ENCODE data around the gene ZNF423.

The ZNF423 gene

GRCh38 chr16:49661465-49662187, 194.3 kb downstream of the ZNF423 start:
- Histone ChIP-seq H3K9me3 (ENCODE audit: insufficient read depth, low read depth, low read length) (no peaks in the 10 kb centered on the region), H3K27ac (ENCODE audit: low read depth, low read length) (no peak overlapping the region), H3K9ac (ENCODE audit: low read depth, low read length) (no peak overlapping the region), H3K4me3 (ENCODE audit: low read length) (no peak overlapping the region), H3K4me1 (ENCODE audit: insufficient read depth, low read length) (peaks cover 19% of the 10 kb centered on the region), H3K36me3 (ENCODE audit: insufficient read depth, low read length) (no peaks in the 10 kb centered on the region), H3K27me3 (ENCODE audit: insufficient read depth, low read length) (no peaks in the 10 kb centered on the region)
- whole genome bisulfite sequencing, result 92% methylated on average over 16 of the region's 16 CpGs

- Histone ChIP-seq H3K4me1 (ENCODE audit: insufficient read depth, low read length) (peaks cover 9% of the 10 kb centered on the region), H3K9me3 (ENCODE audit: insufficient read depth, low read depth, low read length) (no peaks in the 10 kb centered on the region), H3K36me3 (ENCODE audit: insufficient read depth, low read length) (no peaks in the 10 kb centered on the region), H3K9ac (ENCODE audit: low read depth, low read length) (no peak overlapping the region), H3K4me3 (ENCODE audit: low read length) (no peak overlapping the region), H3K27me3 (ENCODE audit: insufficient read depth, low read length) (no peaks in the 10 kb centered on the region), H3K27ac (ENCODE audit: low read depth, low read length) (no peak overlapping the region)
- 86% methylated on average over 3 of the region's 3 CpGs for WGBS
Measured at GRCh38 chr16:49660626-49661025, 195.3 kb downstream of the ZNF423 start.

GRCh38 chr16:49659356-49659755, 196.6 kb downstream of the ZNF423 start:
- no peaks in the 10 kb centered on the region; the same call in 1 of the 2 replicates for H3K4me1 ChIP-seq (ENCODE audit: insufficient read depth, low read length)
- no peak overlapping the region for H3K27ac ChIP-seq (ENCODE audit: low read depth, low read length)
- no peak overlapping the region for H3K4me3 ChIP-seq (ENCODE audit: low read length)
- no peak overlapping the region for H3K9ac ChIP-seq (ENCODE audit: low read depth, low read length)
- WGBS, result 97% methylated on average over 10 of the region's 10 CpGs
- no peaks in the 10 kb centered on the region for H3K36me3 ChIP-seq (ENCODE audit: insufficient read depth, low read length)
- H3K27me3 ChIP-seq (ENCODE audit: insufficient read depth, low read length), result no peaks in the 10 kb centered on the region
- no peaks in the 10 kb centered on the region for H3K9me3 ChIP-seq (ENCODE audit: insufficient read depth, low read depth, low read length)

GRCh38 chr16:49658531-49658930, 197.4 kb downstream of the ZNF423 start:
- H3K27ac ChIP-seq (ENCODE audit: low read depth, low read length), result no peak overlapping the region
- WGBS, result 90% methylated on average over 8 of the region's 8 CpGs

GRCh38 chr16:49657736-49658465, 198.0 kb downstream of the ZNF423 start:
- no peak overlapping the region for H3K9ac ChIP-seq (ENCODE audit: low read depth, low read length)
- H3K27ac ChIP-seq (ENCODE audit: low read depth, low read length), result no peak overlapping the region
- no peak overlapping the region for H3K4me3 ChIP-seq (ENCODE audit: low read length)
- no peaks in the 10 kb centered on the region for H3K4me1 ChIP-seq (ENCODE audit: insufficient read depth, low read length)
- no peaks in the 10 kb centered on the region for H3K36me3 ChIP-seq (ENCODE audit: insufficient read depth, low read length)
- 94% methylated on average over 11 of the region's 11 CpGs for WGBS
- H3K27me3 ChIP-seq (ENCODE audit: insufficient read depth, low read length), result no peaks in the 10 kb centered on the region
- H3K9me3 ChIP-seq (ENCODE audit: insufficient read depth, low read depth, low read length), result no peaks in the 10 kb centered on the region

More at GRCh38 chr16:49658531-49658930, 197.4 kb downstream of the ZNF423 start:
- Histone ChIP-seq H3K4me1 (ENCODE audit: insufficient read depth, low read length) (no peaks in the 10 kb centered on the region; the same call in 1 of the 2 replicates), H3K9ac (ENCODE audit: low read depth, low read length) (no peak overlapping the region), H3K9me3 (ENCODE audit: insufficient read depth, low read depth, low read length) (no peaks in the 10 kb centered on the region), H3K27me3 (ENCODE audit: insufficient read depth, low read length) (no peaks in the 10 kb centered on the region), H3K36me3 (ENCODE audit: insufficient read depth, low read length) (no peaks in the 10 kb centered on the region), H3K4me3 (ENCODE audit: low read length) (no peak overlapping the region)

GRCh38 chr16:49654425-49654824, 201.5 kb downstream of the ZNF423 start:
- no peaks in the 10 kb centered on the region for H3K27me3 ChIP-seq (ENCODE audit: insufficient read depth, low read length)
- H3K27ac ChIP-seq (ENCODE audit: low read depth, low read length), result no peak overlapping the region
- no peaks in the 10 kb centered on the region for H3K9me3 ChIP-seq (ENCODE audit: insufficient read depth, low read depth, low read length)
- no peak overlapping the region for H3K4me3 ChIP-seq (ENCODE audit: low read length)
- no peaks in the 10 kb centered on the region for H3K36me3 ChIP-seq (ENCODE audit: insufficient read depth, low read length)
- H3K9ac ChIP-seq (ENCODE audit: low read depth, low read length), result no peak overlapping the region
- 96% methylated on average over 4 of the region's 4 CpGs for WGBS
- peaks cover 8% of the 10 kb centered on the region; the same call in 1 of the 2 replicates for H3K4me1 ChIP-seq (ENCODE audit: insufficient read depth, low read length)

GRCh38 chr16:49653577-49653976, 202.3 kb downstream of the ZNF423 start:
- peaks cover 8% of the 10 kb centered on the region; the same call in 1 of the 2 replicates for H3K4me1 ChIP-seq (ENCODE audit: insufficient read depth, low read length)
- H3K9ac ChIP-seq (ENCODE audit: low read depth, low read length), result no peak overlapping the region
- H3K27me3 ChIP-seq (ENCODE audit: insufficient read depth, low read length), result no peaks in the 10 kb centered on the region
- peaks cover 8% of the 10 kb centered on the region for H3K9me3 ChIP-seq (ENCODE audit: insufficient read depth, low read depth, low read length)
- no peaks in the 10 kb centered on the region for H3K36me3 ChIP-seq (ENCODE audit: insufficient read depth, low read length)
- H3K4me3 ChIP-seq (ENCODE audit: low read length), result no peak overlapping the region
- H3K27ac ChIP-seq (ENCODE audit: low read depth, low read length), result no peak overlapping the region
- WGBS, result 100% methylated on average over 1 of the region's 1 CpG

GRCh38 chr16:49653173-49653570, 202.7 kb downstream of the ZNF423 start:
- no peak overlapping the region for H3K4me3 ChIP-seq (ENCODE audit: low read length)
- H3K9me3 ChIP-seq (ENCODE audit: insufficient read depth, low read depth, low read length), result peaks cover 8% of the 10 kb centered on the region
- WGBS, result 89% methylated on average over 2 of the region's 6 CpGs
- H3K9ac ChIP-seq (ENCODE audit: low read depth, low read length), result no peak overlapping the region
- no peaks in the 10 kb centered on the region for H3K27me3 ChIP-seq (ENCODE audit: insufficient read depth, low read length)
- H3K27ac ChIP-seq (ENCODE audit: low read depth, low read length), result no peak overlapping the region
- H3K4me1 ChIP-seq (ENCODE audit: insufficient read depth, low read length), result peaks cover 8% of the 10 kb centered on the region; the same call in 1 of the 2 replicates
- no peaks in the 10 kb centered on the region for H3K36me3 ChIP-seq (ENCODE audit: insufficient read depth, low read length)

- H3K4me3 ChIP-seq (ENCODE audit: low read length), result no peak overlapping the region
- 92% methylated on average over 23 of the region's 23 CpGs for WGBS
Measured at GRCh38 chr16:49652456-49653172, 203.3 kb downstream of the ZNF423 start.

GRCh38 chr16:49651996-49652395, 203.9 kb downstream of the ZNF423 start:
- Histone ChIP-seq H3K9ac (ENCODE audit: low read depth, low read length) (no peak overlapping the region), H3K9me3 (ENCODE audit: insufficient read depth, low read depth, low read length) (peaks cover 17% of the 10 kb centered on the region), H3K4me1 (ENCODE audit: insufficient read depth, low read length) (peaks cover 8% of the 10 kb centered on the region; the same call in 1 of the 2 replicates), H3K27me3 (ENCODE audit: insufficient read depth, low read length) (no peaks in the 10 kb centered on the region), H3K27ac (ENCODE audit: low read depth, low read length) (no peak overlapping the region), H3K4me3 (ENCODE audit: low read length) (no peak overlapping the region), H3K36me3 (ENCODE audit: insufficient read depth, low read length) (peaks cover 10% of the 10 kb centered on the region; the same call in 1 of the 2 replicates)
- 94% methylated on average over 6 of the region's 7 CpGs for WGBS

More at GRCh38 chr16:49652456-49653172, 203.3 kb downstream of the ZNF423 start:
- no peaks in the 10 kb centered on the region for H3K27me3 ChIP-seq (ENCODE audit: insufficient read depth, low read length)
- no peak overlapping the region for H3K27ac ChIP-seq (ENCODE audit: low read depth, low read length)
- H3K36me3 ChIP-seq (ENCODE audit: insufficient read depth, low read length), result peaks cover 5% of the 10 kb centered on the region; the same call in 1 of the 2 replicates
- peaks cover 13% of the 10 kb centered on the region for H3K9me3 ChIP-seq (ENCODE audit: insufficient read depth, low read depth, low read length)
- H3K4me1 ChIP-seq (ENCODE audit: insufficient read depth, low read length), result peaks cover 8% of the 10 kb centered on the region; the same call in 1 of the 2 replicates
- no peak overlapping the region for H3K9ac ChIP-seq (ENCODE audit: low read depth, low read length)

GRCh38 chr16:49651226-49651625, 204.7 kb downstream of the ZNF423 start:
- 83% methylated on average over 4 of the region's 4 CpGs for WGBS
- Histone ChIP-seq H3K9ac (ENCODE audit: low read depth, low read length) (no peak overlapping the region), H3K4me1 (ENCODE audit: insufficient read depth, low read length) (peaks cover 8% of the 10 kb centered on the region; the same call in 1 of the 2 replicates), H3K27ac (ENCODE audit: low read depth, low read length) (no peak overlapping the region), H3K27me3 (ENCODE audit: insufficient read depth, low read length) (no peaks in the 10 kb centered on the region), H3K9me3 (ENCODE audit: insufficient read depth, low read depth, low read length) (peaks cover 19% of the 10 kb centered on the region), H3K36me3 (ENCODE audit: insufficient read depth, low read length) (peaks cover 10% of the 10 kb centered on the region; the same call in 1 of the 2 replicates), H3K4me3 (ENCODE audit: low read length) (no peak overlapping the region)
